Measurements from ENCODE around the gene SBF2. TPM values are rescaled to one million over a fixed set of nuclear protein-coding genes. Genes with fewer than 3 reads are reported as not detected.

SBF2 gene
- polyA plus RNA-seq, 1 donor (not counting 4 experiments of a cell fraction or from before 2014, with no cell fraction given) = 24.5 TPM

DNA sequence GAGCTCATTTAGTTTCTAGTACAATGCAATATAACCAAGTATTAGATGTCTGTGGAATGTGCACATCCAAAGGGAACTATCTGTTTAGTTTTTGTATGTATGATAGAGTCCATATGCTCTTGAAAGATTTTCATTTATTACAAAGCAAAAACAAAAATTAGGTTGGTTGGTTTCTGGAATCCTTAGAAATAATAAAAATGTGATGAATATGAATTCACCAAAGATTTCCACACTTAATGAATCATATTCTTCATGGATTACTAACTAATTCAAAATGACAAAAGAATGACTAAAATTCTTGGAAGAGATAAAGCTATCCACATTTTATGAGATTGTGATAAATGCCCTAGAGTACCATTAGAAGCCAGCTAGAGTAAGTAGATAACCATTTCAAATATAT, 261.1 kb downstream of the SBF2 start:
- DNase-seq (ENCODE audit: low read depth, low spot score) (no peak), FAIRE-seq (no peak)
- H3K9me3 ChIP-seq (ENCODE audit: control insufficient read depth, low read depth, low read length) = no peaks in the 10 kb centered on the region
- no peaks in the 10 kb centered on the region for H3K9me1 ChIP-seq (ENCODE audit: control insufficient read depth, extremely low read depth, insufficient read depth, low read length)
- H3K27me3 ChIP-seq (ENCODE audit: control insufficient read depth, extremely low read depth, insufficient read depth, low read length) = no peaks in the 10 kb centered on the region
- no peaks in the 10 kb centered on the region for H3K79me2 ChIP-seq (ENCODE audit: control insufficient read depth, insufficient read depth, low read length)
- H3K27ac ChIP-seq (ENCODE audit: control insufficient read depth, insufficient read depth, low read length) = no peak overlapping the region
- H3K4me1 ChIP-seq (ENCODE audit: control insufficient read depth, extremely low read depth, insufficient read depth, low read length) = peaks cover 4% of the 10 kb centered on the region
- dilution Hi-C loops (cut with MboI; ENCODE audit: extremely low pct_ligation_motif_present, low sequenced_read_pairs) = no loop called here
- H3K9ac ChIP-seq (ENCODE audit: control insufficient read depth, extremely low read depth, insufficient read depth, low read length) = no peak overlapping the region
- H3K36me3 ChIP-seq (ENCODE audit: control insufficient read depth in 2 of 2, extremely low read depth in 1 of 2, insufficient read depth in 2 of 2, low read length in 2 of 2) = no peaks in the 10 kb centered on the region
- no peak for TF ChIP-seq EZH2 (IDR thresholded peaks at IDR 0.05; ENCODE audit: low read length)
- TF ChIP-seq, protein P1, sequence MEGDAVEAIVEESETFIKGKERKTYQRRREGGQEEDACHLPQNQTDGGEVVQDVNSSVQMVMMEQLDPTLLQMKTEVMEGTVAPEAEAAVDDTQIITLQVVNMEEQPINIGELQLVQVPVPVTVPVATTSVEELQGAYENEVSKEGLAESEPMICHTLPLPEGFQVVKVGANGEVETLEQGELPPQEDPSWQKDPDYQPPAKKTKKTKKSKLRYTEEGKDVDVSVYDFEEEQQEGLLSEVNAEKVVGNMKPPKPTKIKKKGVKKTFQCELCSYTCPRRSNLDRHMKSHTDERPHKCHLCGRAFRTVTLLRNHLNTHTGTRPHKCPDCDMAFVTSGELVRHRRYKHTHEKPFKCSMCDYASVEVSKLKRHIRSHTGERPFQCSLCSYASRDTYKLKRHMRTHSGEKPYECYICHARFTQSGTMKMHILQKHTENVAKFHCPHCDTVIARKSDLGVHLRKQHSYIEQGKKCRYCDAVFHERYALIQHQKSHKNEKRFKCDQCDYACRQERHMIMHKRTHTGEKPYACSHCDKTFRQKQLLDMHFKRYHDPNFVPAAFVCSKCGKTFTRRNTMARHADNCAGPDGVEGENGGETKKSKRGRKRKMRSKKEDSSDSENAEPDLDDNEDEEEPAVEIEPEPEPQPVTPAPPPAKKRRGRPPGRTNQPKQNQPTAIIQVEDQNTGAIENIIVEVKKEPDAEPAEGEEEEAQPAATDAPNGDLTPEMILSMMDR (optimal IDR thresholded peaks at IDR 0.05 in 1 of 3, IDR thresholded peaks at IDR 0.05 in 1 of 3, conservative IDR thresholded peaks at IDR 0.05 in 1 of 3; ENCODE audit: extremely low read depth in 1 of 3, insufficient read depth in 2 of 3, low read length in 3 of 3) = no peak
- no peak overlapping the region for H3K4me2 ChIP-seq (ENCODE audit: control insufficient read depth, extremely low read depth, insufficient read depth, low read depth, low read length)
- no peak overlapping the region for H3K4me3 ChIP-seq (ENCODE audit: control insufficient read depth in 2 of 3, extremely low read depth in 1 of 3, insufficient read depth in 2 of 3, low read depth in 1 of 3, low read length in 3 of 3)
- no peak overlapping the region for H2AFZ ChIP-seq (ENCODE audit: control insufficient read depth, low read length)
- H4K20me1 ChIP-seq (ENCODE audit: control insufficient read depth, extremely low read depth, insufficient read depth, low read length) = no peaks in the 10 kb centered on the region

- FAIRE-seq (no peak), DNase-seq (ENCODE audit: low read depth, low spot score) (no peak)
- no peaks in the 10 kb centered on the region for H3K27me3 ChIP-seq (ENCODE audit: control insufficient read depth, extremely low read depth, insufficient read depth, low read length)
- H3K4me1 ChIP-seq (ENCODE audit: control insufficient read depth, extremely low read depth, insufficient read depth, low read length) = peaks cover 4% of the 10 kb centered on the region
- no peak overlapping the region for H3K4me2 ChIP-seq (ENCODE audit: control insufficient read depth, extremely low read depth, insufficient read depth, low read depth, low read length)
- H4K20me1 ChIP-seq (ENCODE audit: control insufficient read depth, extremely low read depth, insufficient read depth, low read length) = no peaks in the 10 kb centered on the region
- no peak overlapping the region for H3K9ac ChIP-seq (ENCODE audit: control insufficient read depth, extremely low read depth, insufficient read depth, low read length)
- no peaks in the 10 kb centered on the region for H3K9me3 ChIP-seq (ENCODE audit: control insufficient read depth, low read depth, low read length)
- H3K9me1 ChIP-seq (ENCODE audit: control insufficient read depth, extremely low read depth, insufficient read depth, low read length) = no peaks in the 10 kb centered on the region
- no peak overlapping the region for H2AFZ ChIP-seq (ENCODE audit: control insufficient read depth, low read length)
- dilution Hi-C loops (cut with MboI; ENCODE audit: extremely low pct_ligation_motif_present, low sequenced_read_pairs) = no loop called here
- no peak overlapping the region for H3K27ac ChIP-seq (ENCODE audit: control insufficient read depth, insufficient read depth, low read length)
- no peaks in the 10 kb centered on the region for H3K36me3 ChIP-seq (ENCODE audit: control insufficient read depth in 2 of 2, extremely low read depth in 1 of 2, insufficient read depth in 2 of 2, low read length in 2 of 2)
- no peak overlapping the region for H3K4me3 ChIP-seq (ENCODE audit: control insufficient read depth in 2 of 3, extremely low read depth in 1 of 3, insufficient read depth in 2 of 3, low read depth in 1 of 3, low read length in 3 of 3)
- H3K79me2 ChIP-seq (ENCODE audit: control insufficient read depth, insufficient read depth, low read length) = no peaks in the 10 kb centered on the region
- TF ChIP-seq, protein P1 (optimal IDR thresholded peaks at IDR 0.05 in 1 of 3, IDR thresholded peaks at IDR 0.05 in 1 of 3, conservative IDR thresholded peaks at IDR 0.05 in 1 of 3; ENCODE audit: extremely low read depth in 1 of 3, insufficient read depth in 2 of 3, low read length in 3 of 3) = no peak
- no peak for TF ChIP-seq EZH2 (IDR thresholded peaks at IDR 0.05; ENCODE audit: low read length)
Measured at GRCh38 chr11:10030122-10030490, 263.9 kb downstream of the SBF2 start.

Data from keratinocyte (primary cell).